Mesenchymal stem cell (in vitro differentiated cells and primary cell): ENCODE data around the gene MTFMT.

Experiments
- DNase-seq: peaks from one replicate; pipeline ENCODE4 v3.0.0-alpha.2; 2013
- H2AFZ ChIP-seq: one replicate; pipeline ENCODE4 v1.6.1; 2013; ENCODE audit warnings: low read depth, mild to moderate bottlenecking, control low read depth, inconsistent platforms, low read length, moderate library complexity
- H2AK5ac ChIP-seq: 2 replicates; pipeline ENCODE4 v1.6.1; 2013; ENCODE audit warnings: low read length, moderate library complexity, mild to moderate bottlenecking, inconsistent platforms; ENCODE audit not compliant: severe bottlenecking
- H2BK120ac ChIP-seq: one replicate; pipeline ENCODE4 v1.6.1; 2013; ENCODE audit warnings: low read depth, mild to moderate bottlenecking, inconsistent platforms, low read length, moderate library complexity
- H2BK12ac ChIP-seq, 2 experiments: one replicate each; pipeline ENCODE4 v1.6.1; 2013; ENCODE audit warnings: inconsistent platforms in 2 of 2, low read length in 2 of 2, mild to moderate bottlenecking in 2 of 2, moderate library complexity in 2 of 2, control low read depth in 1 of 2
- H2BK15ac ChIP-seq: one replicate; pipeline ENCODE4 v1.6.1; 2013; ENCODE audit warnings: mild to moderate bottlenecking, low read depth, inconsistent platforms; ENCODE audit not compliant: poor library complexity, severe bottlenecking
- H2BK5ac ChIP-seq: 2 replicates; pipeline ENCODE4 v1.6.1; 2013; ENCODE audit warnings: low read depth, mild to moderate bottlenecking, low read length, control low read depth, inconsistent platforms; ENCODE audit not compliant: poor library complexity, severe bottlenecking
- H3K14ac ChIP-seq, 2 experiments: one replicate each; pipeline ENCODE4 v1.6.1; 2013; ENCODE audit warnings: inconsistent platforms in 2 of 2, low read length in 2 of 2, control low read depth in 1 of 2, mild to moderate bottlenecking in 1 of 2, moderate library complexity in 1 of 2
- H3K18ac ChIP-seq, 2 experiments: one replicate each; pipeline ENCODE4 v1.6.1; 2013; ENCODE audit warnings: inconsistent platforms in 2 of 2, low read length in 2 of 2, control low read depth in 1 of 2, low read depth in 1 of 2, mild to moderate bottlenecking in 1 of 2
- H3K23ac ChIP-seq, 2 experiments: one replicate each; pipeline ENCODE4 v1.6.1; 2013; ENCODE audit warnings: inconsistent platforms in 2 of 2, low read length in 2 of 2, mild to moderate bottlenecking in 2 of 2, moderate library complexity in 2 of 2, control low read depth in 1 of 2
- H3K27ac ChIP-seq: 2 replicates; pipeline ENCODE4 v1.5.1; 2013; ENCODE audit warnings: mild to moderate bottlenecking, moderate library complexity, low read length, control low read depth, inconsistent platforms; ENCODE audit not compliant: poor library complexity, severe bottlenecking
- H3K27me3 ChIP-seq, 2 experiments: 2 replicates each; pipeline versions ENCODE4 v1.6.1 to v1.7.0; 2013; ENCODE audit warnings: low read length in 2 of 2, mild to moderate bottlenecking in 2 of 2, moderate library complexity in 2 of 2, control low read depth in 1 of 2, inconsistent platforms in 1 of 2; ENCODE audit not compliant: control insufficient read depth in 1 of 2, insufficient read depth in 1 of 2
- H3K36me3 ChIP-seq, 2 experiments: 2 replicates each; pipeline versions ENCODE4 v1.6.1 to v1.7.0; 2013; ENCODE audit warnings: low read length in 2 of 2, control low read depth in 1 of 2, inconsistent platforms in 1 of 2, low read depth in 1 of 2, mild to moderate bottlenecking in 1 of 2; ENCODE audit not compliant: insufficient read depth in 2 of 2, control insufficient read depth in 1 of 2
- H3K4ac ChIP-seq, 2 experiments: one replicate each; pipeline ENCODE4 v1.6.1; 2013; ENCODE audit warnings: inconsistent platforms in 2 of 2, low read length in 2 of 2, mild to moderate bottlenecking in 2 of 2, moderate library complexity in 2 of 2, control low read depth in 1 of 2, low read depth in 1 of 2
- H3K4me1 ChIP-seq: 2 replicates; pipeline ENCODE4 v1.6.1; 2013; ENCODE audit warnings: low read depth, low read length, control low read depth; ENCODE audit not compliant: control insufficient read depth, insufficient read depth
- H3K4me2 ChIP-seq: 2 replicates; pipeline ENCODE4 v1.6.1; 2013; ENCODE audit warnings: low read length, mild to moderate bottlenecking, inconsistent platforms; ENCODE audit not compliant: poor library complexity, severe bottlenecking
- H3K4me3 ChIP-seq, 2 experiments: 2 replicates each; pipeline versions ENCODE4 v1.5.1 to v1.7.0; 2013; ENCODE audit warnings: low read length in 2 of 2, mild to moderate bottlenecking in 2 of 2, control low read depth in 1 of 2, low read depth in 1 of 2; ENCODE audit not compliant: insufficient read depth in 1 of 2
- H3K79me1 ChIP-seq: replicated peaks from 2 replicates; pipeline ENCODE4 v1.6.1; 2013; ENCODE audit warnings: mild to moderate bottlenecking, control low read depth, low read length, inconsistent platforms; ENCODE audit not compliant: poor library complexity, severe bottlenecking
- H3K9ac ChIP-seq: 2 replicates; pipeline ENCODE4 v1.7.0; 2013; ENCODE audit warnings: mild to moderate bottlenecking, low read length, moderate library complexity
- H3K9me3 ChIP-seq: 2 replicates; pipeline ENCODE4 v1.7.0; 2013; ENCODE audit warnings: mild to moderate bottlenecking, low read length; ENCODE audit not compliant: control insufficient read depth
- H4K8ac ChIP-seq: one replicate; pipeline ENCODE4 v1.6.1; 2013; ENCODE audit warnings: inconsistent platforms, mild to moderate bottlenecking, low read length, moderate library complexity
- H4K91ac ChIP-seq: one replicate; pipeline ENCODE4 v1.6.1; 2013; ENCODE audit warnings: mild to moderate bottlenecking, low read length, inconsistent platforms
- WGBS: methylation state at CpG from one replicate; pipeline ENCODE4 v1.1.7; 2013; ENCODE audit warnings: mixed read lengths; 5-methylcytosine and 5-hydroxymethylcytosine counted together

The MTFMT gene

GRCh38 chr15:65041787-65042186, 12.3 kb upstream of the MTFMT start:
- H3K4ac ChIP-seq = no peak overlapping the region
- H2AFZ ChIP-seq = no peak overlapping the region
- H3K9me3 ChIP-seq = no peaks in the 10 kb centered on the region
- H3K4me1 ChIP-seq = peaks cover 10% of the 10 kb centered on the region
- H4K8ac ChIP-seq = no peak overlapping the region
- no peak overlapping the region for H3K4me2 ChIP-seq
- H2BK15ac ChIP-seq = no peak overlapping the region
- H3K14ac ChIP-seq = no peak overlapping the region
- no peaks in the 10 kb centered on the region for H3K79me1 ChIP-seq
- H3K36me3 ChIP-seq = no peaks in the 10 kb centered on the region
- H3K9ac ChIP-seq = no peak overlapping the region
- no peak for DNase-seq
- no peak overlapping the region for H2AK5ac ChIP-seq
- H3K23ac ChIP-seq = no peak overlapping the region
- no peaks in the 10 kb centered on the region for H3K27me3 ChIP-seq
- no peak overlapping the region for H3K4me3 ChIP-seq
- H2BK120ac ChIP-seq = no peak overlapping the region
- H2BK5ac ChIP-seq = no peak overlapping the region
- 100% methylated on average over 2 of the region's 2 CpGs for WGBS
- H3K18ac ChIP-seq = no peak overlapping the region
- no peak overlapping the region for H2BK12ac ChIP-seq
- no peak overlapping the region for H3K27ac ChIP-seq
- H4K91ac ChIP-seq = no peak overlapping the region

- no peak overlapping the region for H3K4me2 ChIP-seq
- H3K4ac ChIP-seq = no peak overlapping the region
- no peaks in the 10 kb centered on the region for H3K79me1 ChIP-seq
- no peaks in the 10 kb centered on the region for H3K27me3 ChIP-seq
- H4K91ac ChIP-seq = no peak overlapping the region
- no peak overlapping the region for H2BK120ac ChIP-seq
- H3K18ac ChIP-seq = no peak overlapping the region
- no peak overlapping the region for H4K8ac ChIP-seq
- no peak overlapping the region for H3K23ac ChIP-seq
- H3K9me3 ChIP-seq = no peaks in the 10 kb centered on the region
- no peak for DNase-seq
- no peak overlapping the region for H2AFZ ChIP-seq
- H2AK5ac ChIP-seq = no peak overlapping the region
- H3K9ac ChIP-seq = no peak overlapping the region
- H3K36me3 ChIP-seq = no peaks in the 10 kb centered on the region
- H2BK5ac ChIP-seq = no peak overlapping the region
- 100% methylated on average over 2 of the region's 6 CpGs for WGBS
- H3K27ac ChIP-seq = no peak overlapping the region
- H3K4me3 ChIP-seq = no peak overlapping the region
- H2BK12ac ChIP-seq = no peak overlapping the region
- H2BK15ac ChIP-seq = no peak overlapping the region
- H3K4me1 ChIP-seq = peaks cover 10% of the 10 kb centered on the region
- no peak overlapping the region for H3K14ac ChIP-seq
These were observed 11.0 kb upstream of the MTFMT start for GRCh38 chr15:65040461-65040860.

GRCh38 chr15:65038836-65039235, 9.4 kb upstream of the MTFMT start:
- Histone ChIP-seq H3K4ac (no peak overlapping the region), H3K79me1 (no peaks in the 10 kb centered on the region), H3K9me3 (no peaks in the 10 kb centered on the region), H3K27me3 (no peaks in the 10 kb centered on the region), H3K14ac (no peak overlapping the region), H2AFZ (no peak overlapping the region), H2BK15ac (no peak overlapping the region), H3K4me1 (peaks cover 1% of the 10 kb centered on the region), H3K9ac (no peak overlapping the region), H4K8ac (peak overlapping the region; percentile 6), H3K4me2 (no peak overlapping the region), H2BK12ac (no peak overlapping the region), H4K91ac (no peak overlapping the region), H3K18ac (no peak overlapping the region), H3K4me3 (no peak overlapping the region), H3K23ac (no peak overlapping the region), H3K36me3 (no peaks in the 10 kb centered on the region), H2AK5ac (no peak overlapping the region), H2BK120ac (no peak overlapping the region), H2BK5ac (no peak overlapping the region), H3K27ac (no peak overlapping the region)
- WGBS = 71% methylated on average over 5 of the region's 5 CpGs
- DNase-seq = no peak

GRCh38 chr15:65038428-65038827, 9.0 kb upstream of the MTFMT start:
- H3K18ac ChIP-seq = no peak overlapping the region
- 100% methylated on average over 3 of the region's 3 CpGs for WGBS
- H2AFZ ChIP-seq = no peak overlapping the region
- no peak overlapping the region for H2BK5ac ChIP-seq
- no peak overlapping the region for H3K4me3 ChIP-seq
- no peaks in the 10 kb centered on the region for H3K36me3 ChIP-seq
- H3K4me2 ChIP-seq = no peak overlapping the region
- DNase-seq = no peak
- no peaks in the 10 kb centered on the region for H3K9me3 ChIP-seq
- no peak overlapping the region for H2BK120ac ChIP-seq
- no peak overlapping the region for H2AK5ac ChIP-seq
- H2BK15ac ChIP-seq = no peak overlapping the region
- no peak overlapping the region for H3K14ac ChIP-seq
- no peak overlapping the region for H3K4ac ChIP-seq
- no peaks in the 10 kb centered on the region for H3K79me1 ChIP-seq
- H3K27ac ChIP-seq = no peak overlapping the region
- H2BK12ac ChIP-seq = no peak overlapping the region
- no peak overlapping the region for H3K23ac ChIP-seq
- H3K4me1 ChIP-seq = no peaks in the 10 kb centered on the region
- H4K8ac ChIP-seq = no peak overlapping the region
- no peak overlapping the region for H3K9ac ChIP-seq
- no peaks in the 10 kb centered on the region for H3K27me3 ChIP-seq
- no peak overlapping the region for H4K91ac ChIP-seq
